ENCODE data around the gene IDUA.
"Not testable (repeated sequence)": the region's sequence is repeated elsewhere in the genome, so short reads cannot be mapped to it uniquely, and the experiment has no call there.

IDUA gene

GRCh38 chr4:968221-968620 is 18.6 kb upstream of the IDUA start:
- DNase-seq, result no peak

DNA sequence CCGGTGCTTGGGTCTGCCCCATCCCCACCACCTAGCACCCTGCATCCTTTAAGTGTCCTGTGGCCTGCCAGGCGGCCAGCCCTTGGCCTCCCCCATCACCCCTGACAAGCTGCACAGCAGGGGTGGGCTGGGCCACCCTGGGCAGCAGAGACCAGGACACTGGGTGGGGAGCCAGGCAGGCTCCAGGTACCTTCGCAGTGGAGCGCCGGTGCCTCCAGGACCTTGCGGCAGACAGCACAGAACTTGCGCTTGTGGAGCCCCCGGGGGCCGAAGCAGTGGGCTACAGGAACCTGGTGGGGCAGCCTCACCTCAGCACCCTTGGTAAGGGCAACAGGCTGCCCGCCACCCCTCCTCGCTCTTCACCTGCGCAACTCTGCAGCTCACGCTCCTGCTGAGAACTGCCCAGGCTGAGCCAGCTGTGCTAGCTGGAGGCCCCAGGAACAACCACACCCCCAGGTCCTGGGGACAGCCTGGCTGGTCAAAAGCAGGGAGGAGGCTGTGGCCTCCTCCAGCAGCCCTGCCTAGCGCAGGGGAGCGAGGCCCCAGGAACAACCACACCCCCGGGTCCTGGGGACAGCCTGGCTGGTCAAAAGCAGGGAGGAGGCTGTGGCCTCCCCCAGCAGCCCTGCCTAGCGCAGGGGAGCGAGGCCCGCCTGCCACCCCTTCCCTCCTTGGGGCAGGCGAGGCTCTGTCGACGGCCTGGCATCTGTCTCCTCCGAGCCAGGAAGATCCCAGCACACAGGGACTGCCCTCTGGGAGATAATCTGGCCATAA is 18.0 kb upstream of the IDUA start:
- no peak for DNase-seq

GRCh38 chr4:970046-970745 is 16.6 kb upstream of the IDUA start:
- no peak for DNase-seq

GRCh38 chr4:970854-971520 is 15.9 kb upstream of the IDUA start:
- DNase-seq, result no peak

GRCh38 chr4:971666-972500 is 15.0 kb upstream of the IDUA start:
- DNase-seq, result no peak

- no peak for DNase-seq
Measured at GRCh38 chr4:972651-973424, 14.0 kb upstream of the IDUA start.

DNA sequence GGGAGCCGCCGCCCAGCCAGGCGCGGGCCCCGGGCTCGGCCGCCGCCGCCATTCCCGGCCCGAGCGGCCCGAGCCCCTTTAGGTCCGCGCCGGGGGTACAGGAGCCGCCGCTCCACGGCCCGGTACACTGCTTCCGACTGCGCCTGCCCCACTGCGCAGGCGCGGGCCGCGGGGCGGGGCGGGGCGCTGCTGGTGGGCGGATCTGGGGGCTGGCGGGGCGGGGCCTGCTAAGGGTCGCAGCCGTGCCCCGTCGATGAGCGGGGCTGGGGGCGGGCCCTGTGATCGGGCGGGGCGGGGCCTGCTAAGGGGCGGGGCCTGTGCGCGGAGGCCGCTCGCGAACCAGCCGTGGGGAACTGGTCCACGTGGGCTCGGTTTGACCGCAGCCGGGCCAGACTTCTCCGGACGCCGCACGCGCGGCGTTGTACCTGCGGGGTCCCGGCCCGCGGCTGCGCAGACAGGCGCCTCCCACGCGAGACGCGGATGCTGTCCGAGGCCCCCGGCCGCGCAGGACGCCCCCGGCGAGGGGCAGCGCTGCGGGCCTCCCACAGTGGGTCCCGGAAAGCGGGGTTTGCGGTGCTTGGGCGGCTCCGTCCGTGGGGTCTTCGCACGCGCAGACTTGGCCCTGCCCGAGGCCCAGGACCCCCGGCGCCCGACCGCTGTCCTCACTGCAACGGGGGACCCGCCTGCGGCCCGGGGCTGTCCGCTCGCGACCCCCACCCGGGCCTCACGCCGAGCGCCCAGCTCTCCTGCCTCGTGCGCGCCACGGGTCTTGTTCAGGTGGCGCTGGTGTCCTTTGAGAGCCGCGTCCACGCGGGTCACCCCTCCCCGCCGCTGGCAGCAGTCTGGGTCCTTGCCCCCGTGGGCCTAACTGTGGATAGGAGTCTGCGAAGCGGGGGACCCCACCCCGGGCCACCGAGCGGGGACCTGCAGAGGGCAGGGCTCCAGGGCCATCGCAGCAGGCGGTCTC is 13.1 kb upstream of the IDUA start, which contains the start of gene DGKQ:
Gene DGKQ, minus strand, starts transcription at position 139 of the 967 bp plus-strand sequence. Its CDS starts 87 bp downstream, at position 52.
- DNase-seq, result no peak

DNA sequence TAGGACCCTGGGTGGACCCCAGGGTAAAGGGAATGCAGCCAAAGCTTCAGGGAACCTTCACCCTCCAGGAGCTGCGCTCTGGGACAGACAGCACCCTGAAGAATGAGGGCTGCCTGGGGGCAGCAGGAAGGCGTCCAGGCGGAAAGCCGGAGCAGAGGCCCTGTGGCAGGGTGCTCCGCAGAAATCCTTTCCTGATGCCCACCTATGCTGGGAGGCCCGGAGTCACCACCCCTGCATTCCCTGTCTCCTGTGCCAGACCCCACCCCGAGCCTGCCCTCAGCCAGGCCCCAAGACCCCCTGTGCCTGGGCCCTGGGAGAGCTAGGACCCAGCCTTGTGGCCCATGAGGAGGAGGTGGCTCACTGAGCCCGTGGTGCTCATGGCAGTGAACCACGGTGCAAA is 12.2 kb upstream of the IDUA start:
- DNase-seq, result no peak

GRCh38 chr4:976016-976415 is 10.8 kb upstream of the IDUA start:
- DNase-seq, result not testable (repeated sequence)

GRCh38 chr4:978957-979701 is 7.7 kb upstream of the IDUA start:
- no peak for DNase-seq

GRCh38 chr4:982291-982690 is 4.6 kb upstream of the IDUA start:
- DNase-seq, result no peak

DNA sequence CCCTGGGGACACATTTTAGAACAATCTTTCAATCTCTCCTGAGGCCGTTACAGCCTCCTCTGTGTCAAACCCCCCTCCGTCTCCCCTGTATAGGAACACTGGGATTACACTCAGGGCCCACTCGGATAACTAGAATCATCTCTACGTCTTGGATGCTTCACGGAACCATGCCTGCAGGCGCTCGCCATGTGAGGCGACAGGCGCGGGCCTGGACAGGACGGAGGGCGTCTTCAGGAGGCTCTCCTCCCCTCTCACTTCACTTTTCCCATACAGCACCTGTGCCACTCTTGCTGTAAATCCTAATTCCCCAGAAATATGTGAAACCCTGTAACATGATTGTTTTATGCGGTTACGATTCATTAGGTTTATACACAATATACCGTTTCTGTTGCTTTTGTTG is 4.0 kb upstream of the IDUA start:
- no peak for DNase-seq

DNA sequence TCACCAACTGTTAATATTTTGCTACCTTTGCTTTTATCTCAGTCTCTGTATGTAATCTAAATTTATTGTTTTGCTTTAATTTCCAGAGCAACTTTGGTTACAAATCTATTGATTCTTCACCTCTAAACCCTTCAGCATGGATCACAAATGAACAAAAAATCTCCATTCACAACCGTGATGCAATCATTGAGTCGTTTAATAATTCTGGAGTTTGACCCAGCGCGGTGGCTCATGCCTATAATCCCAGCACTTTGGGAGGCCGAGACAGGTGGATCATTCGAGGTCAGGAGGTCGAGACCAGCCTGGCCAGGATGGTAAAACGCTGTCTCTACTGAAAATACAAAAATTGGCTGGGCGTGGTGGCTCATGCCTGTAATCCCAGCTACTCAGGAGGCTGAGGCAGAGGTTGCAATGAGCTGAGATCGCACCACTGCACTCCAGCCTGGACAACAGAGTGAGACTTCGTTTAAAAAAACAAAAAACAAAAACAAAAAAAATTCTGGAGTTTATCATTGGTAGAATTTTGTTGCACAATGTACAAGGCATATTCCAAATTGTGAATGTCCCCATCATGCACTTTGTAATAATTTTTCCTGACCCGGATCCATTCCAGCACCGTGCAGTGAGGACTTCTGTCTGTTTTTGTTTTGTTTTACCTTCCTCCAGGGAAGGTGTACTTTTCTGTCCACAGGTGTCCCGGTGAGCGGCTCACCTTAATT is 2.3 kb upstream of the IDUA start:
- DNase-seq, result no peak

GRCh38 chr4:985123-985830 is 1.6 kb upstream of the IDUA start:
- DNase-seq, result no peak

DNA sequence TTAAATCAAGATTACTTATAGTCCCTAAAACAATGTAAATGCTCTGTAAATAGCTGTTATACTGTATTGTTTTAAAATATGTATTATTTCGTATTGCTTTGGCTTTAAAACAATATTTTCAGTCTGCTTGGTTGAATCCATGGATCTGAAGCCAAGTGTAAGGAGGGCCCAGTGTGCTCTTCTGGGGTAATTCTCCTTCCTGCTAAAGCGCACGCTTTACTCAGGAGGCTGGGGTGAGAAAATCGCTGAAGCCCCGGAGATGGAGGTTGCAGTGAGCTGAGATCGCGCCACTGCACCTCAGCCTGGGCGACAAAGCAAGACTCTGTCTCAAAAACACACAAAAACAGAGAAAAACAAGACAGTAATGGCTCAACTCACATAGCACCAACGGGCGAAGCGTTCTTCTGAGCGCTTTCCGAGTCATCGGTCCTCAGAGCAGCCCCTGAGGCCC is 391 bp upstream of the IDUA start:
- DNase-seq, result no peak

DNA sequence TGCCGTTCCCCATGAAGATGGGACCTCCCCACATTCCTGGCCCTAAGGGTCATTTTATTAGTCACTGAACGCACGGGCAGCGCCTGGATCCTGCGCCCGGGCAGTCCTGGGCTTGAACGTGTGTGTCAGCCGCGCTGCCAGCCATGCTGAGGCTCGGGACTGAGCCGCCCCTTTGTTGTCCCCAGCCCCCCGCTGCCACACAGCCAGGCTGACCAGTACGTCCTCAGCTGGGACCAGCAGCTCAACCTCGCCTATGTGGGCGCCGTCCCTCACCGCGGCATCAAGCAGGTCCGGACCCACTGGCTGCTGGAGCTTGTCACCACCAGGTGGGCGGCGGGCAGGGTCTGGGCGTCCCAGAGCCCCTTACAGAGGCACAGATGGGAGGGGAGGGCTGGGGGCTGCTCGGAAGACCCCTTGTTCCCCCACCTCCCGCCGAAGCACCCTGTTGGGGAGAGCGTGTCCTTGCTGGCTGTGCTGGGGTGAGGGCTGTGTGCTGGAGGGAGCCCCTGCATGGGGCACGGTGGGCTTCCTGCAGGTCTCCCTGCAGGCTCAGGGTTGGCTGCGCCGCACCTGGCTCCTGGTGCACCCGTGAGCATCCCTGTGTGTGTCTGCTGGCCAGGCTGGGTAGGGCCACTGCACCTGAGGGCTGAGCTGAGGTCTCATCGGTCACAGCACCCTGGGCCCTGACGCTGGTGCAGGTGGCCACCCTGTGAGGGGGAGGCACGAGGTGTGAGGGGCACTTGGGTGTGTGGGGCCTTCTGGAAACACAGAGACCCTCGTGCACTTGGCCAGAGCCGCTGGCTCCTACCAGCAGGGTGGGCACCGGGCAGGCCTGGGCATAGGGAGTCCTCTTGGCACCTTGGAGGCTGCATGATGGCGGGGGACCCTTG is 1.0 kb downstream of the IDUA start:
- no peak for DNase-seq

Data from cortex of kidney (tissue), 1 donor.